ENCODE results near the gene VPS13D. TPM values are rescaled to one million over a fixed set of nuclear protein-coding genes. Genes with fewer than 3 reads are reported as not detected.

Gene VPS13D
- total RNA-seq, 4 donors from 2014 or later, result 33.2 to 115 (median 56.5) TPM

DNA sequence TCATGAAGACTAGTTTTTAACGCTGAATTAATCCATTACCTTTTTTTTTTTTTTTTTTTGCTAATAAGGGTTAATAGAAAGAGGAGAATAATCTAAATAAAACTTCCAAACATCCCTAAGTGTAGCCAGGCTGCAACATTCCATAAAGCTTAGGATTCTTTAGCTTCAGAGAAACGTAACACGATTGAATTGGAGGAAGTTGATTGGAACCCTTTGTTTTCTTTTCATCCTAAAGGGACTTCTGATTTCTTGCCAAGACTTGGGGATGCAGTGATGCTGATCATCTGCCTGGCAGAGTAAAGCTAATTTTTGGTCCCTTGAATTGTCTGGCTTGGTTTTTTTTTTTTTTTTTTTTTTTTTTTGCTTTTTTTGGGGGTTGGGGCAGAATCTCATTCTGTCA, 142.9 kb downstream of the VPS13D start:
- no peak for DNase-seq
- Histone ChIP-seq H3K27ac (no peak overlapping the region), H3K9me3 (no peaks in the 10 kb centered on the region), H3K4me3 (no peak overlapping the region), H3K36me3 (no peaks in the 10 kb centered on the region), H3K27me3 (no peaks in the 10 kb centered on the region), H3K4me1 (no peaks in the 10 kb centered on the region)
- TF ChIP-seq, protein P1, sequence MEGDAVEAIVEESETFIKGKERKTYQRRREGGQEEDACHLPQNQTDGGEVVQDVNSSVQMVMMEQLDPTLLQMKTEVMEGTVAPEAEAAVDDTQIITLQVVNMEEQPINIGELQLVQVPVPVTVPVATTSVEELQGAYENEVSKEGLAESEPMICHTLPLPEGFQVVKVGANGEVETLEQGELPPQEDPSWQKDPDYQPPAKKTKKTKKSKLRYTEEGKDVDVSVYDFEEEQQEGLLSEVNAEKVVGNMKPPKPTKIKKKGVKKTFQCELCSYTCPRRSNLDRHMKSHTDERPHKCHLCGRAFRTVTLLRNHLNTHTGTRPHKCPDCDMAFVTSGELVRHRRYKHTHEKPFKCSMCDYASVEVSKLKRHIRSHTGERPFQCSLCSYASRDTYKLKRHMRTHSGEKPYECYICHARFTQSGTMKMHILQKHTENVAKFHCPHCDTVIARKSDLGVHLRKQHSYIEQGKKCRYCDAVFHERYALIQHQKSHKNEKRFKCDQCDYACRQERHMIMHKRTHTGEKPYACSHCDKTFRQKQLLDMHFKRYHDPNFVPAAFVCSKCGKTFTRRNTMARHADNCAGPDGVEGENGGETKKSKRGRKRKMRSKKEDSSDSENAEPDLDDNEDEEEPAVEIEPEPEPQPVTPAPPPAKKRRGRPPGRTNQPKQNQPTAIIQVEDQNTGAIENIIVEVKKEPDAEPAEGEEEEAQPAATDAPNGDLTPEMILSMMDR (IDR thresholded peaks at IDR 0.05), result no peak
- TF ChIP-seq POLR2A (IDR thresholded peaks at IDR 0.05), result no peak
- intact Hi-C loops (cut with DNase I; ENCODE audit: low total_unique reads), result no loop called here

DNA sequence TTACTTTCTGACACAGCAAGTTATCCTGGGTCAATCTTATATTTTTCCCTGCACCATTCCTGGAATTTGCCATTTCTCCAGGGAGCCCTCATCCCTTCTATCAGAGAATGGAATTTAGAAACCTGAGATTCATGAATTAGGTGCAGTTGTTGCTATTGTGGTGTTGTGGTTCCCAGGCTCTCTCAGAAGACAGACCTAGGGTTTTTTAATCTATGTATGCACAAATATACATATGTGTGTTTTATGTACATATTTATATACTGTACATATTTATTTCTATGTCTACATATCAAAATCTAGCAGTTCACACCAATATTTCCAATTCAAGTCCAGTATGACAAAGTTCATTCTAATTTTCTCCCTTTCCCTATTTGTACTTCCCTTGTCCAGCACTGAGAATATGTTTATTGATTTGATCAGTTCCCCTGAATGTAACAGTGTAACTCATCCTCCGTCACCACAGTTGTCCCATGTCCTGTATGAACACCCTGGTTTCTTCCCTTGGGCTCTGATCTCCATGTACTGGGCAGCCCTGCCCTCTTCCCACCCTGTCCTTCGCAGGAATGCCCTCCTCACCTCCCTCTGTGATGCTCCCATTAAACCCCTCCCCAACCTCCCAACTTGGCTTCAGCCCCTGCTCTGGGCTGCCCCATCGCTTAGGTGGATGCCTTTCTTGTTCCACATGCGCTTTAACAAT, 145.5 kb downstream of the VPS13D start:
- intact Hi-C loops (cut with DNase I; ENCODE audit: low total_unique reads), result no loop called here
- no peak for DNase-seq
- H3K4me3 ChIP-seq, result no peak overlapping the region
- H3K9me3 ChIP-seq, result no peaks in the 10 kb centered on the region
- TF ChIP-seq, protein P1 (IDR thresholded peaks at IDR 0.05), result no peak
- TF ChIP-seq POLR2A (IDR thresholded peaks at IDR 0.05), result no peak
- H3K36me3 ChIP-seq, result no peaks in the 10 kb centered on the region
- H3K4me1 ChIP-seq, result no peaks in the 10 kb centered on the region
- no peaks in the 10 kb centered on the region for H3K27me3 ChIP-seq
- H3K27ac ChIP-seq, result no peak overlapping the region

DNA sequence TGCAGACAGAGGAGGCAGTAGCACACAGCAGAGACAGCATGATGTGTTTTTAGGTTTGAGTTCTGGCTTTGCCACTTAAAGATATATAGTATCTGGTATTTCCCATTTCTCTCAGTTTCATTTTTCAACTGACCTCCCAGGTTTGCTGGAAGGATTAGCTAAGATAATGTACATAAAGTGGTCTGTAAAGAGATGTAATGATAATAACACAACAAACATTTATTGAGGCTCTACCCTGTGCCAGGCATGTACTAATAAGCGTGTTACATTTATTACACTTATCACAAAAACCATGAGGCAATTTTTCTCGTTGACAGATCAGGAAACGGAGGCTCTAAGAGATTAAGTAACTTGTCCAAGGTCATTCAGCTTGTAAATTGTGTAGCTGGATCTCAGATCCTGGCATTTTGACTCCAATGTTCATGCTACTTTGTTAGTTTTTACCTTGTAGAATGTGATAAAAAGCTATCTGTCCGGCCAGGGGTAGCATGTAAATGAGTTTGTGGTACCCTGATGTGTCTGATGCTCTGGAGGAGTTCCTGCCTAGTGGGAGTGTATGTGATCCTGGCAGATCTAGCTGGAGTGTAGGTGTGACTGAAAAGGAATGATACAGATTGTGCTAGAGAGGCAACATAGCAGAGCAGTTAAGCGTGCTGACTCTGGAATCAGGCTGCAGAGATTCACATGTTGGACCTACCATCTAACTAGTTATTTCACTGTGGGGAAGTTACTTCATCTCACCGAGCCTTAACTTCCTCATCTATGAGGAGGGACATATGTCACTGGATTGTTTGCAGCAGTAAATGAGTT, 146.6 kb downstream of the VPS13D start:
- Histone ChIP-seq H3K27ac (no peak overlapping the region), H3K36me3 (no peaks in the 10 kb centered on the region)

DNA sequence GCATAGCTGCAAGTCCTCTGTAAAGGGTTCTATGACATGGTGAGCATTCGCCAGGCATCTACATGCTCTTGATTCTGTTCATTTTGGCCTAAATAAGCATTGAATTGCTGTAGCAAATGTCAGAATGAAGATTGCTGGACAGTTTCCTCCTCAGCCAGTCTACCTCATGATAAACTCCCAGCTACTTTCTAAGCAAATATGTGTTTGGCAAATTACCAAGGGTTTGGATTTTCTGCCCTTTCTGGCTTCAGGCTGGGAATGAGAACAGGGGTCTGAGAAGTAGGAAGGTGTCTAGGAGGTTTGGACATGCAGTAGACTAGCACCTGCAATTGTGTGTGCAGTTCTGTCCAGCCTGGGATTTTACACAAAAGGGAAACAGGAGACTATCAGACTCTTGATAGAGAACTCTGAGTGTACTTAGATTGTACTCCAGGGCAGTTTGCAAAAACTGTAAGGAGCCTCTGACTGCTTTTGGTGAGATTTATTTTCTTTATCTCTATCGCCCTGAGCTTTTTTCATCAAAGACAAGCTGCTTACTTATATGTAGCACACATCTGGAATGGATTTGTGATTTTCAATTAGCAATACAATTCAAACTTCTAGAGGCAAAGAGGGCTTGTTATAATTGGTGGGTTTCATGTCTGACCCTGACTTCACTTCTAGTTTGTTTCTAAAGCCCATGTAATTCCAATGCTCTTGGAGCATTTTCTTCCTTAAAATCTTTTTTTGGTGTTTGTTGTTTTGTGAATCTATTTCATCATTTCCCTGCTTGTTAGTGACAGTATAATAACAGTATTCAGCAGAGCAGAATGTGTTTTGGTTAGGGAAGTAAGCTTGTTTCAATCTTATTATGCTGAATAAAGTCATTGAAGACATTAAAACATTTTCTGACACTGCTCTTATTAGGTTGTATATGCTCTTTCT, 150.8 kb downstream of the VPS13D start:
- no peaks in the 10 kb centered on the region for H3K27me3 ChIP-seq
- H3K9me3 ChIP-seq, result no peaks in the 10 kb centered on the region
- peak overlapping the region in 1 of 2 donors; percentile 34 for H3K27ac ChIP-seq
- DNase-seq, result no peak
- no peak for TF ChIP-seq POLR2A (IDR thresholded peaks at IDR 0.05)
- TF ChIP-seq, protein P1 (IDR thresholded peaks at IDR 0.05), result no peak
- H3K36me3 ChIP-seq, result no peaks in the 10 kb centered on the region
- no peaks in the 10 kb centered on the region for H3K4me1 ChIP-seq
- intact Hi-C loops (cut with DNase I; ENCODE audit: low total_unique reads), result no loop called here
- H3K4me3 ChIP-seq, result no peak overlapping the region

More for the DNA sequence above, 146.6 kb downstream of the VPS13D start:
- Histone ChIP-seq H3K4me1 (no peaks in the 10 kb centered on the region), H3K9me3 (no peaks in the 10 kb centered on the region), H3K27me3 (no peaks in the 10 kb centered on the region), H3K4me3 (no peak overlapping the region)
- intact Hi-C loops (cut with DNase I; ENCODE audit: low total_unique reads), result no loop called here
- no peak for TF ChIP-seq POLR2A (IDR thresholded peaks at IDR 0.05)
- TF ChIP-seq, protein P1 (IDR thresholded peaks at IDR 0.05), result no peak
- no peak for DNase-seq

Measured in uterus (tissue), 4 donors.